HepG2 (cell line): ENCODE data around the gene THRA. TPM values are rescaled to one million over a fixed set of nuclear protein-coding genes. Genes with fewer than 3 reads are reported as not detected.

ENCODE experiments used
- ERF ChIP-seq: IDR thresholded peaks from 2 replicates; pipeline ENCODE4 v1.6.1; 2018; ENCODE audit warnings: missing biosample characterization, missing genetic modification reagents
- ETV5 ChIP-seq: IDR thresholded peaks from 2 replicates; pipeline ENCODE4 v1.6.1; 2018; ENCODE audit warnings: missing biosample characterization, missing genetic modification reagents, inconsistent platforms, borderline replicate concordance
- FOXM1 ChIP-seq: sonication (generic); formaldehyde crosslinking; IDR thresholded peaks from 2 replicates; pipeline ENCODE4 v1.5.0; 2020; ENCODE audit warnings: missing genetic modification reagents
- HIVEP1 ChIP-seq: sonication (generic); formaldehyde crosslinking; IDR thresholded peaks from 2 replicates; pipeline ENCODE4 v1.4.0; 2020; ENCODE audit warnings: mild to moderate bottlenecking, missing genetic modification reagents
- HMG20A ChIP-seq: IDR thresholded peaks from 2 replicates; pipeline ENCODE4 v1.6.1; 2016; ENCODE audit warnings: borderline replicate concordance
- HMGXB4 ChIP-seq, 2 experiments: sonication (generic) in 1 of 2; formaldehyde crosslinking in 1 of 2; IDR thresholded peaks; 2 replicates each; pipeline versions ENCODE4 v1.4.0 to v1.6.1; 2018 to 2020; ENCODE audit warnings: missing genetic modification reagents in 2 of 2, borderline replicate concordance in 1 of 2, low read depth in 1 of 2, mild to moderate bottlenecking in 1 of 2, missing biosample characterization in 1 of 2
- KAT7 ChIP-seq: IDR thresholded peaks from 2 replicates; pipeline ENCODE4 v1.6.1; 2018; ENCODE audit warnings: borderline replicate concordance, missing compliant biosample characterization
- KLF12 ChIP-seq: sonication (generic); formaldehyde crosslinking; IDR thresholded peaks from 2 replicates; pipeline ENCODE4 v1.4.0; 2020; ENCODE audit warnings: missing genetic modification reagents, borderline replicate concordance
- KLF13 ChIP-seq: sonication (generic); formaldehyde crosslinking; IDR thresholded peaks from 2 replicates; pipeline ENCODE4 v1.4.0; 2020; ENCODE audit warnings: mild to moderate bottlenecking, missing genetic modification reagents
- MAFF ChIP-seq: IDR thresholded peaks from 2 replicates; pipeline ENCODE4 v1.6.1; 2011; ENCODE audit warnings: low read depth, low read length, improper control_type of control experiment
- MTF1 ChIP-seq: sonication (generic); formaldehyde crosslinking; IDR thresholded peaks from 2 replicates; pipeline ENCODE4 v1.5.0; 2020; ENCODE audit warnings: missing genetic modification reagents
- MXI1 ChIP-seq: IDR thresholded peaks from 3 replicates; pipeline ENCODE4 v1.6.1; 2012; ENCODE audit warnings: low read depth, low read length, inconsistent platforms, borderline replicate concordance
- NFRKB ChIP-seq: fragments of 450-650 bp; IDR thresholded peaks from 2 replicates; pipeline ENCODE4 v1.6.1; 2017
- NR2F6 ChIP-seq, 2 experiments: IDR thresholded peaks; 2 replicates each; pipeline ENCODE4 v1.6.1; 2016; ENCODE audit warnings: antibody characterized with exemption in 1 of 2, mild to moderate bottlenecking in 1 of 2
- RARA ChIP-seq: IDR thresholded peaks from 2 replicates; pipeline ENCODE4 v1.6.1; 2016; ENCODE audit warnings: missing genetic modification reagents, missing compliant biosample characterization
- YEATS2 ChIP-seq: sonication (generic); formaldehyde crosslinking; IDR thresholded peaks from 2 replicates; pipeline ENCODE4 v1.4.0; 2020; ENCODE audit warnings: missing genetic modification reagents, borderline replicate concordance
- ZNF101 ChIP-seq: sonication (generic); formaldehyde crosslinking; IDR thresholded peaks from 2 replicates; pipeline ENCODE4 v1.4.0; 2020; ENCODE audit warnings: mild to moderate bottlenecking, low read depth, missing genetic modification reagents, borderline replicate concordance
- ZNF44 ChIP-seq: sonication (generic); formaldehyde crosslinking; IDR thresholded peaks from 2 replicates; pipeline ENCODE4 v1.5.1; 2020; ENCODE audit warnings: mild to moderate bottlenecking, missing genetic modification reagents
- ZNF546 ChIP-seq: sonication (generic); formaldehyde crosslinking; conservative IDR thresholded peaks from 2 replicates; pipeline ENCODE4 v1.8.1; 2023; ENCODE audit warnings: mild to moderate bottlenecking, missing genetic modification reagents
- ZNF550 ChIP-seq: sonication (generic); formaldehyde crosslinking; IDR thresholded peaks from 2 replicates; pipeline ENCODE4 v1.4.0; 2020; ENCODE audit warnings: mild to moderate bottlenecking, missing genetic modification reagents, borderline replicate concordance
- ZNF660 ChIP-seq: sonication (generic); formaldehyde crosslinking; IDR thresholded peaks from 2 replicates; pipeline ENCODE4 v1.5.1; 2020; ENCODE audit warnings: mild to moderate bottlenecking, low read depth, missing genetic modification reagents, borderline replicate concordance
- ZNF770 ChIP-seq: sonication (generic); formaldehyde crosslinking; IDR thresholded peaks from 2 replicates; pipeline ENCODE4 v1.5.0; 2020; ENCODE audit warnings: mild to moderate bottlenecking, missing genetic modification reagents
- ZNF83 ChIP-seq: sonication (generic); formaldehyde crosslinking; IDR thresholded peaks from 2 replicates; pipeline ENCODE4 v1.4.0; 2020; ENCODE audit warnings: missing genetic modification reagents, mild to moderate bottlenecking, borderline replicate concordance
- polyA plus RNA-seq, 8 experiments: library from polyadenylated mRNA; depleted of rRNA in 3 of 8; stranded (reverse) in 7 of 8; unstranded in 1 of 8; fragments of >200 nt; fragmentation: Illumina TruSeq in 4 of 8; extraction: Trizol in 4 of 8; gene quantifications; 2 replicates each; pipeline versions ENCODE4 v1.2.1 to v1.2.3, GENCODE V29; 2011 to 2016; ENCODE audit warnings: low read depth in 4 of 8, missing spikeins in 1 of 8, mixed read lengths in 1 of 8; ENCODE audit not compliant: insufficient read depth in 1 of 8
- total RNA-seq, 5 experiments: library from RNA; depleted of rRNA; stranded (reverse); fragments of >200 nt; fragmentation: Illumina TruSeq; extraction: Trizol; gene quantifications; 2 replicates each; pipeline ENCODE4 v1.2.3, GENCODE V29; 2016; ENCODE audit warnings: low read depth in 1 of 5
- TF ChIP-seq, protein P1 (sequence below): sonication (generic); formaldehyde crosslinking; IDR thresholded peaks from 2 replicates; pipeline ENCODE4 v1.4.0; 2020; ENCODE audit warnings: mild to moderate bottlenecking, missing genetic modification reagents, borderline replicate concordance

THRA gene
- total and polyA plus RNA-seq, 2 of the 13 experiments (the other 11 are each of a cell fraction or from before 2014, with no cell fraction given), result 8.0 to 9.9 TPM

DNA sequence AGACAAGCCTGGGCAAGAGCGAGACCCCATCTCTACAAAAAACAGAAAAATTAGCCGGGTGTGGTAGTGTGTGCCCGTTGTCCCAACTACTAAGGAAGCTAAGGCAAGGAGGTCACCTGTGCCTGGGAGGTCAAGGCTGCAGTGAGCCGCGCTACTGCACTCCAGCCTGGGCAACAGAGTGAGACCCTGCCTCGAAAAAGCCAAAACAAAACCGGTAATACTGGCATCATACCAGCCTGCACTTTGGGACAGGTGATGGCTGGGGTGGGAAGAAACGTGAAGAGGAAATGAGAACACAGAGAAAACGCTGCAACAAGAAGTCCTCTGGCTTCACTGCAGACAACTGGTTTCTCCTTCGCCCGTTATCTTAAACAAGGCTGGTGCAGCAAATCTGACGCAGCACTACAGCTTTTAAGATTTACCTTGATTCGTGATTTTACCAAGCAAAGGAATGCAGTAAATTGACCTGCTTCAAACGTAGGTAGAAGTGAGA lies 76.8 kb downstream of the THRA start (continued):
- TF ChIP-seq, protein P1, sequence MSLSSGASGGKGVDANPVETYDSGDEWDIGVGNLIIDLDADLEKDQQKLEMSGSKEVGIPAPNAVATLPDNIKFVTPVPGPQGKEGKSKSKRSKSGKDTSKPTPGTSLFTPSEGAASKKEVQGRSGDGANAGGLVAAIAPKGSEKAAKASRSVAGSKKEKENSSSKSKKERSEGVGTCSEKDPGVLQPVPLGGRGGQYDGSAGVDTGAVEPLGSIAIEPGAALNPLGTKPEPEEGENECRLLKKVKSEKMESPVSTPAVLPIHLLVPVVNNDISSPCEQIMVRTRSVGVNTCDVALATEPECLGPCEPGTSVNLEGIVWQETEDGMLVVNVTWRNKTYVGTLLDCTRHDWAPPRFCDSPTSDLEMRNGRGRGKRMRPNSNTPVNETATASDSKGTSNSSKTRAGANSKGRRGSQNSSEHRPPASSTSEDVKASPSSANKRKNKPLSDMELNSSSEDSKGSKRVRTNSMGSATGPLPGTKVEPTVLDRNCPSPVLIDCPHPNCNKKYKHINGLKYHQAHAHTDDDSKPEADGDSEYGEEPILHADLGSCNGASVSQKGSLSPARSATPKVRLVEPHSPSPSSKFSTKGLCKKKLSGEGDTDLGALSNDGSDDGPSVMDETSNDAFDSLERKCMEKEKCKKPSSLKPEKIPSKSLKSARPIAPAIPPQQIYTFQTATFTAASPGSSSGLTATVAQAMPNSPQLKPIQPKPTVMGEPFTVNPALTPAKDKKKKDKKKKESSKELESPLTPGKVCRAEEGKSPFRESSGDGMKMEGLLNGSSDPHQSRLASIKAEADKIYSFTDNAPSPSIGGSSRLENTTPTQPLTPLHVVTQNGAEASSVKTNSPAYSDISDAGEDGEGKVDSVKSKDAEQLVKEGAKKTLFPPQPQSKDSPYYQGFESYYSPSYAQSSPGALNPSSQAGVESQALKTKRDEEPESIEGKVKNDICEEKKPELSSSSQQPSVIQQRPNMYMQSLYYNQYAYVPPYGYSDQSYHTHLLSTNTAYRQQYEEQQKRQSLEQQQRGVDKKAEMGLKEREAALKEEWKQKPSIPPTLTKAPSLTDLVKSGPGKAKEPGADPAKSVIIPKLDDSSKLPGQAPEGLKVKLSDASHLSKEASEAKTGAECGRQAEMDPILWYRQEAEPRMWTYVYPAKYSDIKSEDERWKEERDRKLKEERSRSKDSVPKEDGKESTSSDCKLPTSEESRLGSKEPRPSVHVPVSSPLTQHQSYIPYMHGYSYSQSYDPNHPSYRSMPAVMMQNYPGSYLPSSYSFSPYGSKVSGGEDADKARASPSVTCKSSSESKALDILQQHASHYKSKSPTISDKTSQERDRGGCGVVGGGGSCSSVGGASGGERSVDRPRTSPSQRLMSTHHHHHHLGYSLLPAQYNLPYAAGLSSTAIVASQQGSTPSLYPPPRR, result no peak
- TF ChIP-seq HIVEP1 (CRISPR knock-in tag), result no peak
- no peak for TF ChIP-seq NFRKB
- no peak for TF ChIP-seq ZNF660 (CRISPR knock-in tag)
- no peak for TF ChIP-seq HMG20A (CRISPR knock-in tag)
- TF ChIP-seq ZNF44 (CRISPR knock-in tag), result no peak
- no peak for TF ChIP-seq MAFF
- TF ChIP-seq ERF, result 0 out of 2 replicates have a peak, but pooled peaks have one; percentile 63
- TF ChIP-seq RARA, result no peak
- no peak for TF ChIP-seq KLF12 (CRISPR knock-in tag)
- TF ChIP-seq MTF1 (CRISPR knock-in tag), result no peak
- no peak for TF ChIP-seq YEATS2 (CRISPR knock-in tag)
- TF ChIP-seq FOXM1 (CRISPR knock-in tag), result no peak
- no peak for TF ChIP-seq ZNF83 (CRISPR knock-in tag)
- no peak for TF ChIP-seq ZNF101 (CRISPR knock-in tag)
- no peak for TF ChIP-seq ZNF550 (CRISPR knock-in tag)
- TF ChIP-seq ZNF546 (CRISPR knock-in tag), result no peak
- TF ChIP-seq ZNF770, result no peak
- no peak; the same call in 1 of the 2 replicates for TF ChIP-seq ETV5 (CRISPR knock-in tag)
- TF ChIP-seq NR2F6 (IDR thresholded peaks at IDR 0.05), result peak; percentile 84
- TF ChIP-seq NR2F6 (CRISPR knock-in tag; IDR thresholded peaks at IDR 0.05), result peak; percentile 87
- TF ChIP-seq KLF13 (CRISPR knock-in tag), result no peak
- no peak; the same call in 1 of the 2 replicates for TF ChIP-seq KAT7
- TF ChIP-seq MXI1, result no peak
- TF ChIP-seq HMGXB4 (CRISPR knock-in tag; IDR thresholded peaks at IDR 0.05; ENCODE audit: borderline replicate concordance in 1 of 2, low read depth in 1 of 2), result peak in 1 of 2 experiments; percentile 67; a peak in 1 of 4 replicates
